ENCODE results near the gene PDCD11.

Gene PDCD11

GRCh38 chr10:103417601-103418000, 21.2 kb downstream of the PDCD11 start:
- DNase-seq (ENCODE audit: low read depth in 2 of 2), result no peak

GRCh38 chr10:103419101-103419500, 22.7 kb downstream of the PDCD11 start:
- no peak for DNase-seq (ENCODE audit: low read depth in 2 of 2)

GRCh38 chr10:103423748-103424147, 27.3 kb downstream of the PDCD11 start:
- no peak for DNase-seq (ENCODE audit: low read depth in 2 of 2)

- no peak for DNase-seq (ENCODE audit: low read depth in 2 of 2)
These were observed 31.4 kb downstream of the PDCD11 start for GRCh38 chr10:103427866-103428265.

- no peak for DNase-seq (ENCODE audit: low read depth in 2 of 2)
These were observed 32.7 kb downstream of the PDCD11 start for GRCh38 chr10:103428989-103429643.

GRCh38 chr10:103429647-103430046, 33.2 kb downstream of the PDCD11 start:
- no peak for DNase-seq (ENCODE audit: low read depth in 2 of 2)

- DNase-seq (ENCODE audit: low read depth in 2 of 2), result no peak
These were observed 35.5 kb downstream of the PDCD11 start for GRCh38 chr10:103431902-103432301.

GRCh38 chr10:103433858-103434257, 37.4 kb downstream of the PDCD11 start:
- no peak for DNase-seq (ENCODE audit: low read depth in 2 of 2)

- DNase-seq (ENCODE audit: low read depth in 2 of 2), result no peak
These were observed 43.4 kb downstream of the PDCD11 start for GRCh38 chr10:103439776-103440175.

- DNase-seq (ENCODE audit: low read depth in 2 of 2), result no peak
These were observed 44.0 kb downstream of the PDCD11 start for GRCh38 chr10:103440416-103440815.

GRCh38 chr10:103441206-103441605, 44.8 kb downstream of the PDCD11 start:
- no peak for DNase-seq (ENCODE audit: low read depth in 2 of 2)

- no peak for DNase-seq (ENCODE audit: low read depth in 2 of 2)
These were observed 45.2 kb downstream of the PDCD11 start for GRCh38 chr10:103441611-103442010.

GRCh38 chr10:103442031-103442461, 45.6 kb downstream of the PDCD11 start:
- no peak for DNase-seq (ENCODE audit: low read depth in 2 of 2)

- no peak for DNase-seq (ENCODE audit: low read depth in 2 of 2)
These were observed 47.2 kb downstream of the PDCD11 start for GRCh38 chr10:103443475-103444185.

- no peak for DNase-seq (ENCODE audit: low read depth in 2 of 2)
These were observed 48.1 kb downstream of the PDCD11 start for GRCh38 chr10:103444478-103444877.

GRCh38 chr10:103445366-103445765, 48.9 kb downstream of the PDCD11 start:
- DNase-seq (ENCODE audit: low read depth in 2 of 2), result no peak

GRCh38 chr10:103445767-103446567, 49.5 kb downstream of the PDCD11 start:
- no peak for DNase-seq (ENCODE audit: low read depth in 2 of 2)

- DNase-seq (ENCODE audit: low read depth in 2 of 2), result no peak
These were observed 50.8 kb downstream of the PDCD11 start for GRCh38 chr10:103447187-103447586.

GRCh38 chr10:103448746-103449145, 52.3 kb downstream of the PDCD11 start:
- no peak for DNase-seq (ENCODE audit: low read depth in 2 of 2)

GRCh38 chr10:103449208-103450144, 53.0 kb downstream of the PDCD11 start:
- DNase-seq (ENCODE audit: low read depth in 2 of 2), result no peak

GRCh38 chr10:103450201-103450695, 53.8 kb downstream of the PDCD11 start:
- no peak for DNase-seq (ENCODE audit: low read depth in 2 of 2)
